Limb (tissue), 2 donors: ENCODE measurements around the gene MYLK4.
"Not testable (repeated sequence)": the region's sequence is repeated elsewhere in the genome, so short reads cannot be mapped to it uniquely, and the experiment has no call there.

ENCODE experiments used
- DNase-seq, 2 donors: peaks; one replicate each; pipeline ENCODE4 v3.0.0-alpha.2; 2016; ENCODE audit errors: extremely low spot score in 2 of 2

The MYLK4 gene

DNA sequence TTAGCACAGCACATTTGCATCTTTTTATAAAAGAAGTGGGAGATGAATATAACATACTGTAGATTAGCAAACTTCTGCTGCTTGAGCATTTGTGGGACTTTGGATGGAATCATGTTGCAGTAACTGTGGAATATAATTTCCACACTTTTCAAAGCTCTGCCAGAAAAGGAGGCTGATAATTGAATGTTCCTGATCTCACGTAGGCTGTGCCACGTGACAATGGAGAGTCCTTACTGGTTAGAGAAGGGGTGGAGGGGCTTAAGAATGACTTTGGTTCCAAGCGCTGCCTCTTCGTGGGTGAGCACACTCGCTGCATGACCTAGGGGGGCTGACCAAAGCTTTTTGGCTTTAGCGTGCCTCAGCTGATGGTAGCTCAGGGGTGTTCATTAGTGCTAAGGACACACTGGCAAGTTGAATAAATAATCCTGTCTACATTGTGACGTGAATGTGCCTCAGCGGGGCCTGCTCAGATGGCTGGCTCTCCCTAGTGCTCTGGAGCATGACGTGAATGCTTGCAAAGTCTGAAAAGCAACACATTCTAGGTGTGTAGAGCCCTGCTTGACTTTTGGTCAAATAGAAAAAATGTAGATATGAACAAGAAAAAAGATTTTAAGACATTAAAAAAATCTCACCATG is 29.5 kb upstream of the MYLK4 start:
- no peak for DNase-seq

- no peak for DNase-seq
These were observed 26.5 kb upstream of the MYLK4 start for GRCh38 chr6:2777249-2777648.

GRCh38 chr6:2775003-2775402 is 24.3 kb upstream of the MYLK4 start:
- no peak for DNase-seq

GRCh38 chr6:2773449-2773848 is 22.7 kb upstream of the MYLK4 start:
- DNase-seq: no peak

GRCh38 chr6:2772840-2773239 is 22.1 kb upstream of the MYLK4 start:
- DNase-seq: no peak

- DNase-seq: no peak
These were observed 20.4 kb upstream of the MYLK4 start for GRCh38 chr6:2771079-2771478.

DNA sequence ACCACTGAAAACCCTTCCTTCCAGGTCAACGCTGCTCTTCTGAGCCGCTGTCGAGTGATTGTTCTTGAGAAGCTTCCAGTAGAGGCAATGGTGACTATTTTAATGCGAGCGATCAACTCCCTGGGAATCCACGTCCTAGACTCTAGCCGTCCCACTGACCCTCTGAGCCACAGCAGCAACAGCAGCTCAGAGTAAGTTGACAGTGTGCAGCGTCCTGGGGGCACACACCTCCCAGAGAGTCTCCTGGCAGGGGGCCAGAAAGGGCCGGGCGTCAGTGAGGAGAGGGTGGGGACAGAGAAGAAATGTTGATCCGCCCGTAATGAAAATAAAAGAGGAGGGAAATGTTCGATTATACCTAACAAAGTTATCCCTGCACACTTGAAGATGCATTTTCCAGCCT is 19.4 kb upstream of the MYLK4 start:
- no peak for DNase-seq

DNA sequence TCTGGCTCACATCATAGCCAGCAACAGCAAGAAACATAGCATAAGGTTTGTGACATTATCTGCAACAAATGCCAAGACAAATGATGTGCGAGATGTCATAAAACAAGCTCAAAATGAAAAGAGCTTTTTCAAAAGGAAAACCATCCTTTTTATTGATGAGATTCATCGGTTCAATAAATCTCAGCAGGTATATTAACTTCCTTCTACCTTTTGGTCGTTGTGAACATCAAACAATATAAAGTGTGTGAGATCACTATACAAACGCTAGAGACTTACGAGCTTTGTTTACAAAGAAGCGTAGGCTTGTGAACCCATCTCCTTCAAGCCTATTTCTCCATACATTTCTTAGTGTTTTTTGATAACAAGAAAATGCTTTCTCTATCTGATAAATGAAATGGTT is 18.0 kb upstream of the MYLK4 start:
- DNase-seq: no peak

DNA sequence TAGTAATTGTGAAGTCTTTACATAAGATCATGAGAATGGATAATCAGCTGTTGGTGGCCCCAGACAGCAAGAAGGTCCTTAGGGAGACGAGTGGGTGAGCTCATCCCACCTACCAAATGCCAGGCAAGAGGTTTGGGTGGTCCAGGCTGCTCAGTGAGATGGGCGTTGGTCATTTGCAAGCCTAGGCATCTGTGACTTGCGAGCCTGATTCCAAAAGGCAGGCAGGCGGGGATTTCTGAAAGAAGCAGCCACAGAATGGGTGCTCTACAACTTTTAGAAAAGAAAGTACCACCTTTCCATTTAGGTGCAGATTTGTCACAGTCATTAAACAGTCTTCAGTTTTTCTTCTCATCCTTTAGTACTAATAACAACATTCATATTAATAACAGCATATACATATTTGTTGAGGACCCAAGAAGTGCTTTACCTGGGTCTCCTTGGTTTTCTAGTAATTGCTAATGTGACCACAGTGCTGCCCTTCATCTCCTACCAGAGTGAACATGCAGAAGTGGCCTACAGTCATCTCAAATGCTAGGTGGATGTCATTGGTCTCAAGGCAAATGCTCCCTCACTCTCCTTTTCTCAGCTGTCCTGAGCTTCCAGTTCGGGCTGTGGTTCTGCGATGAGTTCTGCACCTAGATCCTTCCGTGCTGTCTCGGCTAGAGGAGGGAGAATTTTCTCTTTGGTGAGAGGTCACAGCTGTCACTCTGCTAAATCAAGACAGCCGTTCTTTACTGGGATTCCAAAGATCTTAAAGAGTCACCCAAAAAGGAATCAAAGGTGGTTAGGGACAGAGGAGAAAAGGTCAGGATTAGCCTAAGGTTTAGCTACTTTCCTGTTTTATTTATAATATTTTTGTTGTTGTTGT is 17.2 kb upstream of the MYLK4 start:
- no peak for DNase-seq

- no peak for DNase-seq
These were observed 16.3 kb upstream of the MYLK4 start for GRCh38 chr6:2766767-2767656.

DNA sequence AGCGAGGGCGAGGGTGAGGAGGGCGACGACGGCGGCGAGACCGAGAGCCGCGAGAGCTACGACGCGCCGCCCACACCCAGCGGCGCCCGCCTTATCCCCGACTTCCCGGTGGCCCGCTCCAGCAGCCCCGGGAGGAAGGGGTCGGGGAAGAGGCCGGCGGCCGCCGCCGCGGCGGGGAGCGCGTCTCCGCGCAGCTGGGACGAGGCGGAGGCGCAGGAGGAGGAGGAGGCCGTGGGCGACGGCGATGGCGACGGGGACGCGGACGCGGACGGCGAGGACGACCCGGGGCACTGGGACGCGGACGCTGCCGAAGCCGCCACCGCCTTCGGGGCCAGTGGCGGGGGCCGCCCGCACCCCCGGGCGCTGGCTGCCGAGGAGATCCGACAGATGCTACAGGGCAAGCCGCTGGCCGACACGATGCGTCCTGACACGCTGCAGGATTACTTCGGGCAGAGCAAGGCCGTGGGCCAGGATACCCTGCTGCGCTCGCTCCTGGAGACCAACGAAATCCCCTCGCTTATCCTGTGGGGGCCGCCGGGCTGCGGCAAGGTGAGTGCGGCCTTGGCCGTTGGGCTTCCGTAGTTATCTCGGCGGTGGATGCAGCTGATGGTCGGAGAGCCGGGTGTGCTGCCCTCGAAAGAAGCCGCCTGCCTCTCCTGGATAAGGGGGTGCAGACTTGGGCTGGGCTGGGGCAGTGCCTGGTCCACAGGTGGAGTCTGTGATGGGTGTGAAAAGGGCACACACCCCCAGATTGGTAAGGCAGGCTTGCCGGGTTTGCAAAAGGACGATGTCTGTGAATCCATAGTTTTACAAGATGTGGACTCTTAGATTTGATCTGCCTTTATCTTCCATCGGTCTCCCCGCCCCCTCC is 15.4 kb upstream of the MYLK4 start:
- DNase-seq: peak in 1 of 2 donors; percentile 69

GRCh38 chr6:2765166-2765895 is 14.6 kb upstream of the MYLK4 start, which contains the start of gene WRNIP1:
Gene WRNIP1 (plus strand): TSS chr6:2765393. CDS start chr6:2765623, 230 bp downstream.
- peak; percentile 99 to 100 for DNase-seq

- peak in 1 of 2 donors; percentile 70 for DNase-seq
These were observed 14.0 kb upstream of the MYLK4 start for GRCh38 chr6:2764610-2765165.

DNA sequence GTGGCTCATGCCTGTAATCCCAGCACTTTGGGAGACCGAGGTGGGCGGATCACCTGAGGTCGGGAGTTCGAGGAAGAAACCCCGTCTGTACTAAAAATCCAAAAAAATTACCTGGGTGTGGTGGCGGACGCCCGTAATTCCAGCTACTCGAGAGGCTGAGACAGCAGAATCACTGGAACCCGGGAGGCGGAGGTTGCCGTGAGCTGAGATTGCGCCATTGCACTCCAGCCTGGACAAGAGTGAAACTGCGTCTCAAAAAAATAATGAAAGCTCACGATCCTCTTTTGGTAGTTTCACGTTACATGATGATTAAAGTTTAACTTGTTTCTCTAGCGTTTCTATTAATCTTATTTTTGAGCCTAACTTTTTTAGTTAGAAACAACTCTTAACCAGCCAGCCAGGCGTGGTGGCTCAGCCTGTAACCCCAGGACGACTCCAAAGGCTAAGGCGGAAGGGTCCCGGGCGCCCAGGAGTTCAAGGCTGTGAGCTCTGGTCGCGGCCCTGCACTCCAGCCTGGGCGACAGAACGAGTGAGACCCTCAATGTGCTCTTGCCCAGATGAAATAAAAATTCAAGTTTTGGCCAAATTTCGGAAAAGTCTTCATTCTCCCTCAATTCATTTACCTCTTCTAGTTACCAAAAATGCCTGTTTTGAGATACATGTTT is 13.3 kb upstream of the MYLK4 start:
- peak in 1 of 2 donors; percentile 37 for DNase-seq

- peak in 1 of 2 donors; percentile 39 for DNase-seq
These were observed 12.7 kb upstream of the MYLK4 start for GRCh38 chr6:2763345-2763841.

DNA sequence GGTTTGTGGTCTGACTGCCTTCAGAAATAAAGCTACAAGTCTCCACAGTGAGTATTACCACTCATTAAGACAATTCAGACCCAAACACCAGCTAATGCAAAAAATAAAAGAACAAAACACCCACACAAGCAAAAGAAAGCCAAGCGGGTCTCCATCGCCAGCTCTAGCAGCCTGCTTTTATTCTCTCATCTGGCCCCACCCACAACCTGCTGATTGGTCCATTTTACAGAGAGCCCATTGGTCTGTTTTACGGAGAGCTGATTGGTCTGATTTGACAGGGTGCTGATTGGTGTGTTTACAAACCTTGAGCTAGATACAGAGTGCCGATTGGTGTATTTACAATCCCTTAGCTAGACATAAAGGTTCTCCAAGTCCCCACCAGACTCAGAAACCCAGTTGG is 12.1 kb upstream of the MYLK4 start:
- DNase-seq: not testable (repeated sequence)

- DNase-seq: no peak
These were observed 10.4 kb upstream of the MYLK4 start for GRCh38 chr6:2760882-2761842.

DNA sequence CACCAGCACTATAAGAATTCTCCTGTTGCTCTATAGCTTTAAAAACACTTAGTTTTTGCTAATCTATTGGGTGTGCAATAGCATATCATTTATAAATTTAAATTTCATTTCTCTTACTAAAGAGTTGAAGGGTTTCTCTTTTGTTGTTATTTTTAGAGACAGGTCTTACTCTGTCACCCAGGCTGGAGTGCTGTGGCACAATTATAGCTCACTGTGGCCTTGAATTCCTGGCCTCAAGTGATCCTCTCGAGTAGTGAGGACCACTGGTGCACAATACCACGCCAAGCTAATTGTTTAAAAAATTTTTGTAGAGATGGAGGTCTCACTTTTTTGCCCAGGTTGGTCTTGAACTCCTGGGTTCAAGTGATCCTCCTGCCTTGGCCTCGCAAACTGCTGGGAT is 8.3 kb upstream of the MYLK4 start:
- no peak for DNase-seq
